ENCODE measurements around the gene AKAP9. TPM values are rescaled to one million over a fixed set of nuclear protein-coding genes. Genes with fewer than 3 reads are reported as not detected.

AKAP9 gene
- polyA plus RNA-seq, 1 experiment: 7.4 TPM

- CTCF ChIA-PET: interaction anchor here (1.0 kb wide), 1 partner anchor 32 kb away, joined by 3 read pairs; no protein-coding TSS in a partner anchor
- Histone ChIP-seq H3K27me3 (ENCODE audit: control insufficient read depth, insufficient read depth, low read length) (no peaks in the 10 kb centered on the region), H3K4me3 (ENCODE audit: low read depth, low read length) (no peak overlapping the region), H3K36me3 (ENCODE audit: control insufficient read depth, insufficient read depth, low read length) (peaks cover 4% of the 10 kb centered on the region)
- no peak for TF ChIP-seq CTCF (IDR thresholded peaks at IDR 0.05; ENCODE audit: insufficient read depth, low read depth, low read length)
- no peak for DNase-seq (ENCODE audit: low read depth)
- POLR2A ChIA-PET: no interaction called here
Observed at GRCh38 chr7:92042056-92042737, 101.5 kb downstream of the AKAP9 start.

- DNase-seq (ENCODE audit: low read depth): no peak
- CTCF ChIA-PET: interaction anchor here (0.7 kb wide), 1 partner anchor 115 kb away, joined by 3 read pairs; no protein-coding TSS in a partner anchor
- H3K27me3 ChIP-seq (ENCODE audit: control insufficient read depth, insufficient read depth, low read length): no peaks in the 10 kb centered on the region
- no peak for TF ChIP-seq CTCF (IDR thresholded peaks at IDR 0.05; ENCODE audit: insufficient read depth, low read depth, low read length)
- H3K4me3 ChIP-seq (ENCODE audit: low read depth, low read length): no peak overlapping the region
- H3K36me3 ChIP-seq (ENCODE audit: control insufficient read depth, insufficient read depth, low read length): peaks cover 4% of the 10 kb centered on the region
- POLR2A ChIA-PET: no interaction called here
Observed at GRCh38 chr7:92043098-92043497, 102.4 kb downstream of the AKAP9 start.

GRCh38 chr7:92043637-92044036 lies 103.0 kb downstream of the AKAP9 start:
- DNase-seq (ENCODE audit: low read depth): no peak
- no peak for TF ChIP-seq CTCF (IDR thresholded peaks at IDR 0.05; ENCODE audit: insufficient read depth, low read depth, low read length)
- Histone ChIP-seq H3K27me3 (ENCODE audit: control insufficient read depth, insufficient read depth, low read length) (no peaks in the 10 kb centered on the region), H3K4me3 (ENCODE audit: low read depth, low read length) (no peak overlapping the region), H3K36me3 (ENCODE audit: control insufficient read depth, insufficient read depth, low read length) (peaks cover 4% of the 10 kb centered on the region)
- ChIA-PET POLR2A (no interaction called here), CTCF (no interaction called here)

GRCh38 chr7:92044148-92044547 lies 103.5 kb downstream of the AKAP9 start:
- no peak overlapping the region for H3K4me3 ChIP-seq (ENCODE audit: low read depth, low read length)
- CTCF ChIA-PET: interaction anchor here (0.7 to 0.9 kb wide), 2 partner anchors 11 to 214 kb away, joined by 3 to 5 read pairs; no protein-coding TSS in a partner anchor
- H3K27me3 ChIP-seq (ENCODE audit: control insufficient read depth, insufficient read depth, low read length): no peaks in the 10 kb centered on the region
- peaks cover 4% of the 10 kb centered on the region for H3K36me3 ChIP-seq (ENCODE audit: control insufficient read depth, insufficient read depth, low read length)
- DNase-seq (ENCODE audit: low read depth): no peak
- POLR2A ChIA-PET: no interaction called here
- TF ChIP-seq CTCF (IDR thresholded peaks at IDR 0.05; ENCODE audit: insufficient read depth, low read depth, low read length): no peak

- Histone ChIP-seq H3K36me3 (ENCODE audit: control insufficient read depth, insufficient read depth, low read length) (peaks cover 4% of the 10 kb centered on the region), H3K4me3 (ENCODE audit: low read depth, low read length) (no peak overlapping the region), H3K27me3 (ENCODE audit: control insufficient read depth, insufficient read depth, low read length) (no peaks in the 10 kb centered on the region)
- TF ChIP-seq CTCF (IDR thresholded peaks at IDR 0.05; ENCODE audit: insufficient read depth, low read depth, low read length): no peak
- DNase-seq (ENCODE audit: low read depth): no peak
- ChIA-PET CTCF (interaction anchor here (0.7 to 0.9 kb wide), 2 partner anchors 12 to 215 kb away, joined by 3 to 5 read pairs; no protein-coding TSS in a partner anchor), POLR2A (no interaction called here)
Observed at GRCh38 chr7:92044940-92045339, 104.3 kb downstream of the AKAP9 start.

All from BJ (cell line).